IPS-18a (cell line): ENCODE data around the gene ASTN2.
A peak's percentile ranks its signal among the peaks of the same experiment; 100 is the strongest.

Experiments used
- H3K27ac ChIP-seq: one replicate; pipeline ENCODE4 v1.5.1; 2013; ENCODE audit warnings: low read length
- H3K27me3 ChIP-seq: one replicate; pipeline ENCODE4 v1.6.1; 2013; ENCODE audit warnings: mild to moderate bottlenecking, low read length; ENCODE audit not compliant: control insufficient read depth, insufficient read depth
- H3K36me3 ChIP-seq: one replicate; pipeline ENCODE4 v1.6.1; 2013; ENCODE audit warnings: low read depth, low read length; ENCODE audit not compliant: control insufficient read depth
- H3K4me1 ChIP-seq: one replicate; pipeline ENCODE4 v1.6.1; 2013; ENCODE audit warnings: low read depth, low read length; ENCODE audit not compliant: control insufficient read depth
- H3K4me3 ChIP-seq: one replicate; pipeline ENCODE4 v1.5.1; 2013; ENCODE audit warnings: low read length
- H3K9ac ChIP-seq: one replicate; pipeline ENCODE4 v1.6.1; 2013; ENCODE audit warnings: mild to moderate bottlenecking, low read length, moderate library complexity
- H3K9me3 ChIP-seq: one replicate; pipeline ENCODE4 v1.6.1; 2013; ENCODE audit warnings: low read depth, low read length; ENCODE audit not compliant: control insufficient read depth

ASTN2 gene

GRCh38 chr9:116800885-116801284 lies 614.0 kb downstream of the ASTN2 start:
- Histone ChIP-seq H3K4me1 (peaks cover 21% of the 10 kb centered on the region), H3K9me3 (no peaks in the 10 kb centered on the region), H3K27me3 (no peaks in the 10 kb centered on the region), H3K27ac (no peak overlapping the region), H3K36me3 (no peaks in the 10 kb centered on the region), H3K4me3 (peak overlapping the region; percentile 1), H3K9ac (no peak overlapping the region)

DNA sequence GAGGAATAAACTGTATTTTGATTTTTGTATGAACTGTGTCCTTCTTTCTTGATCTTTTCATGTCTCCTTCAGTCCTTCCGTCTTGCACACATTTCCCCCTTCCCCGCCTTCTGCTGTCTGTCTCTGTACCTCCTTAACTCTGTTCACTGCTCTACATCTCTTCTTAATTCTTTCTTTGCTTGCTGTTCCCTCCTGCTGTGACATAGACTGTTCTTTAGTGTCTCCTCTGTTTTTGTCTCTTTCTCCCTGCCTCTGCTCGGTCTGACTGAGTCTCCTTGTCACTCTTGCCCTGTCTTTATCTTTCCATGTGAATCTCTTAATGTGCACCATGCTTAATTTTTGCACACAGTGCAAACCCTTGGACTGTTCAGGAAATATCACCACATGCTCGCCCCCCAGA lies 614.8 kb downstream of the ASTN2 start:
- Histone ChIP-seq H3K9ac (no peak overlapping the region), H3K27ac (no peak overlapping the region), H3K4me3 (no peak overlapping the region), H3K27me3 (no peaks in the 10 kb centered on the region), H3K4me1 (peaks cover 21% of the 10 kb centered on the region), H3K36me3 (no peaks in the 10 kb centered on the region), H3K9me3 (no peaks in the 10 kb centered on the region)

- no peaks in the 10 kb centered on the region for H3K27me3 ChIP-seq
- H3K9ac ChIP-seq, result no peak overlapping the region
- H3K36me3 ChIP-seq, result no peaks in the 10 kb centered on the region
- H3K4me3 ChIP-seq, result no peak overlapping the region
- H3K9me3 ChIP-seq, result no peaks in the 10 kb centered on the region
- peaks cover 21% of the 10 kb centered on the region for H3K4me1 ChIP-seq
- no peak overlapping the region for H3K27ac ChIP-seq
Observed at GRCh38 chr9:116798521-116798920, 616.3 kb downstream of the ASTN2 start.

DNA sequence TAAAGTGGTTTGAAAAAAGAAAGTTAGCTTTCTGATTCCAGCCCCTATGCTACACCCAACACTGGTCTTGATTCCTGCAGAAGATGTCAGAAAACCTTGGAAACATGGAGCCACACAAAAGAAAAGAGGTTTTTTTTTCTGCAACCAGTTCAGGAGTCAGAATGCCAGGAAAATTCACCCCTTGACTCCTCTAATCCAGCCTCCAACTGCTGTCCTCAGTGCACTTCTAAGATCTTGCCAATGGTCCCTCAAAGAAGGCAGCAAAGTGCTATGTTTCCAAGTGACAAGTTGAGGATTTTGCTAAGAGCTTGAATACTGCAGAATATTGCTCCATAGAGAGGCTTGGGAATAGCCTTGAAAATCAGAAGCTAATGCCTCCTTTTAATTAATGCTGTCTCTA lies 617.6 kb downstream of the ASTN2 start:
- Histone ChIP-seq H3K27me3 (no peaks in the 10 kb centered on the region), H3K9me3 (no peaks in the 10 kb centered on the region), H3K36me3 (no peaks in the 10 kb centered on the region), H3K27ac (no peak overlapping the region), H3K4me3 (no peak overlapping the region), H3K9ac (no peak overlapping the region), H3K4me1 (peaks cover 21% of the 10 kb centered on the region)

GRCh38 chr9:116796669-116797068 lies 618.2 kb downstream of the ASTN2 start:
- H3K27ac ChIP-seq, result no peak overlapping the region
- no peaks in the 10 kb centered on the region for H3K27me3 ChIP-seq
- no peaks in the 10 kb centered on the region for H3K36me3 ChIP-seq
- no peak overlapping the region for H3K9ac ChIP-seq
- H3K4me3 ChIP-seq, result no peak overlapping the region
- H3K9me3 ChIP-seq, result no peaks in the 10 kb centered on the region
- peaks cover 21% of the 10 kb centered on the region for H3K4me1 ChIP-seq

GRCh38 chr9:116795821-116796220 lies 619.0 kb downstream of the ASTN2 start:
- H3K4me3 ChIP-seq, result no peak overlapping the region
- H3K9ac ChIP-seq, result no peak overlapping the region
- no peaks in the 10 kb centered on the region for H3K36me3 ChIP-seq
- peaks cover 17% of the 10 kb centered on the region for H3K4me1 ChIP-seq
- H3K27ac ChIP-seq, result no peak overlapping the region
- H3K27me3 ChIP-seq, result no peaks in the 10 kb centered on the region
- H3K9me3 ChIP-seq, result no peaks in the 10 kb centered on the region

- H3K36me3 ChIP-seq, result no peaks in the 10 kb centered on the region
- H3K9ac ChIP-seq, result no peak overlapping the region
- peaks cover 14% of the 10 kb centered on the region for H3K4me1 ChIP-seq
- H3K27ac ChIP-seq, result no peak overlapping the region
- no peaks in the 10 kb centered on the region for H3K27me3 ChIP-seq
- no peak overlapping the region for H3K4me3 ChIP-seq
- no peaks in the 10 kb centered on the region for H3K9me3 ChIP-seq
Observed at GRCh38 chr9:116792271-116792670, 622.6 kb downstream of the ASTN2 start.

GRCh38 chr9:116791326-116791725 lies 623.5 kb downstream of the ASTN2 start:
- Histone ChIP-seq H3K36me3 (no peaks in the 10 kb centered on the region), H3K9me3 (no peaks in the 10 kb centered on the region), H3K27me3 (no peaks in the 10 kb centered on the region), H3K4me1 (peaks cover 12% of the 10 kb centered on the region), H3K4me3 (no peak overlapping the region), H3K27ac (no peak overlapping the region), H3K9ac (no peak overlapping the region)

- H3K27me3 ChIP-seq, result no peaks in the 10 kb centered on the region
- no peak overlapping the region for H3K4me3 ChIP-seq
- H3K27ac ChIP-seq, result no peak overlapping the region
- H3K4me1 ChIP-seq, result peaks cover 8% of the 10 kb centered on the region
- no peaks in the 10 kb centered on the region for H3K36me3 ChIP-seq
- no peaks in the 10 kb centered on the region for H3K9me3 ChIP-seq
- no peak overlapping the region for H3K9ac ChIP-seq
Observed at GRCh38 chr9:116789081-116789480, 625.8 kb downstream of the ASTN2 start.

DNA sequence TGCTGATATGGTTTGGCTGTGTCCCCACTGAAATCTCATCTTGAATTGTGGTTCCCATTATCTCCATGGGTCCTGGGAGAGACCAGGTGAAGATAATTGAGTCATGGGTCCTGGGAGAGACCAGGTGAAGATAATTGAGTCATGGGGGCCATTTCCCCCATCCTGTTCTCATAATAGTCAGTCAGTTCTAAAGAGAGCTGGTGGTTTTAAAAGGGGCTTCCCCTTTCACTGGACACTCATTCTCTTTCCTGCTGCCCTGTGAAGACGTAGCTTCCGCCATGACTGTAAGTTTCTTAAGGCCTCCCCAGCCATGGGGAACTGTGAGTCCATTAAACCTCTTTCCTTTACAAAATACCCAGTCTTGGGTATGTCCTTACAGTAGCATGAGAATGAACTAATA lies 628.1 kb downstream of the ASTN2 start:
- no peak overlapping the region for H3K27ac ChIP-seq
- no peak overlapping the region for H3K4me3 ChIP-seq

GRCh38 chr9:116777116-116777515 lies 637.7 kb downstream of the ASTN2 start:
- peaks cover 4% of the 10 kb centered on the region for H3K4me1 ChIP-seq

More for the DNA sequence above, 628.1 kb downstream of the ASTN2 start:
- H3K9ac ChIP-seq, result no peak overlapping the region
- H3K27me3 ChIP-seq, result no peaks in the 10 kb centered on the region
- H3K9me3 ChIP-seq, result no peaks in the 10 kb centered on the region
- H3K36me3 ChIP-seq, result no peaks in the 10 kb centered on the region
- peaks cover 17% of the 10 kb centered on the region for H3K4me1 ChIP-seq

DNA sequence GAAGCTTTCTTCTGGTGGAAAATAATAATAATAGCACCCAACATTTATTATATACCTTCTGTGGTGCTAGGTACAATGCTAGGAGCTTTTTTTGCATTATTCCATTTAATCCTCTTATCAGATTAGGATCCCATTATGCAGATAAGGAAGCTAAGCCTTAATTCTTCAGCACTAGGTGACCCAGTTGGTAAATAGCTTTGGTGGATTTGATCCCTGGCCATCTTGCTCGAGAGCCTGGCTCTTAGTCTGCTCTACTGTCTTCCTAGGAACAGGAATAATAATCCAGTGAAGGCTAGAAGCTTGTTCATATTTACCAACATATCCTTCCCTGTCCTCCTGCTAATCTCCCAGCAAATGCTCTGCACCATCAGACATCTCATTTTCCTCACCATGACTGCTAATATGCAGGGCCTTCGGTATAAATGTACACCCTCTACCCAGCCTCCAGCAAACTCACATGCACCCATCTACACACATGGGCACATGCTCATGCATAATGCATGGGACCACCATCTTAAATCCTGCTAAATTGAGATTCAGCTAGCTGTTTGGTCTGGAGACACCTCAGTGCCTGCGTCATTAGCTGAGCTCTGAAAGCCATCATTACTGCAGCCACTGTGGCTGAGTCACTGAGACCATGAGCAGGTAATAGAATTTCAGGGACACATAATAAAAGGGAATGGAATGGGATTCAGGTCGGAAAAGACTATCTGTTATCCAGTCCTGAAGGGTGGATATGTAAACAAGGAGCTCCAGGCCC lies 640.3 kb downstream of the ASTN2 start:
- no peaks in the 10 kb centered on the region for H3K4me1 ChIP-seq
- no peaks in the 10 kb centered on the region for H3K36me3 ChIP-seq
- no peaks in the 10 kb centered on the region for H3K27me3 ChIP-seq
- H3K9ac ChIP-seq, result no peak overlapping the region
- no peak overlapping the region for H3K27ac ChIP-seq
- H3K9me3 ChIP-seq, result no peaks in the 10 kb centered on the region
- no peak overlapping the region for H3K4me3 ChIP-seq

More at GRCh38 chr9:116777116-116777515, 637.7 kb downstream of the ASTN2 start:
- no peaks in the 10 kb centered on the region for H3K9me3 ChIP-seq
- H3K9ac ChIP-seq, result no peak overlapping the region
- H3K27me3 ChIP-seq, result no peaks in the 10 kb centered on the region
- no peak overlapping the region for H3K27ac ChIP-seq
- no peaks in the 10 kb centered on the region for H3K36me3 ChIP-seq
- H3K4me3 ChIP-seq, result no peak overlapping the region
